ENCODE data around the gene SLC19A1.

The SLC19A1 gene

GRCh38 chr21:45521241-45521640, 21.0 kb downstream of the SLC19A1 start:
- TF ChIP-seq TEAD4 (IDR thresholded peaks at IDR 0.05), result no peak
- no peak for TF ChIP-seq ZBTB7A (IDR thresholded peaks at IDR 0.05; ENCODE audit: low read depth)
- TF ChIP-seq FOXM1 (IDR thresholded peaks at IDR 0.05; ENCODE audit: borderline replicate concordance, low read depth), result no peak

- TF ChIP-seq MAX (IDR thresholded peaks at IDR 0.05) (no peak), RAD21 (IDR thresholded peaks at IDR 0.05; ENCODE audit: low read depth) (no peak), FOXM1 (IDR thresholded peaks at IDR 0.05; ENCODE audit: borderline replicate concordance, low read depth) (no peak), CREB1 (IDR thresholded peaks at IDR 0.05; ENCODE audit: low read depth) (no peak), CEBPB (IDR thresholded peaks at IDR 0.05) (no peak), USF1 (IDR thresholded peaks at IDR 0.05) (no peak), ZBTB7A (IDR thresholded peaks at IDR 0.05; ENCODE audit: low read depth) (no peak), YY1 (IDR thresholded peaks at IDR 0.05; ENCODE audit: low read depth) (no peak), TEAD4 (IDR thresholded peaks at IDR 0.05) (no peak), EGR1 (IDR thresholded peaks at IDR 0.05) (no peak), TAF1 (IDR thresholded peaks at IDR 0.05; ENCODE audit: low read depth) (no peak)
Observed at GRCh38 chr21:45519182-45519581, 23.1 kb downstream of the SLC19A1 start.

GRCh38 chr21:45518742-45519141, 23.5 kb downstream of the SLC19A1 start:
- TF ChIP-seq TCF12 (IDR thresholded peaks at IDR 0.05; ENCODE audit: low read depth), result no peak
- TF ChIP-seq RAD21 (IDR thresholded peaks at IDR 0.05; ENCODE audit: low read depth), result no peak
- no peak for TF ChIP-seq TEAD4 (IDR thresholded peaks at IDR 0.05)
- TF ChIP-seq REST (IDR thresholded peaks at IDR 0.05; ENCODE audit: low read depth), result no peak
- TF ChIP-seq ZBTB7A (IDR thresholded peaks at IDR 0.05; ENCODE audit: low read depth), result no peak
- TF ChIP-seq CEBPB (IDR thresholded peaks at IDR 0.05), result no peak
- no peak for TF ChIP-seq EP300 (IDR thresholded peaks at IDR 0.05; ENCODE audit: borderline replicate concordance)
- TF ChIP-seq NFIC (IDR thresholded peaks at IDR 0.05), result no peak
- no peak for TF ChIP-seq MAX (IDR thresholded peaks at IDR 0.05)
- no peak for TF ChIP-seq EGR1 (IDR thresholded peaks at IDR 0.05)
- no peak for TF ChIP-seq TAF1 (IDR thresholded peaks at IDR 0.05; ENCODE audit: low read depth)
- no peak for TF ChIP-seq FOXM1 (IDR thresholded peaks at IDR 0.05; ENCODE audit: borderline replicate concordance, low read depth)

GRCh38 chr21:45517249-45518065, 24.8 kb downstream of the SLC19A1 start:
- TF ChIP-seq FOXM1 (IDR thresholded peaks at IDR 0.05; ENCODE audit: borderline replicate concordance, low read depth) (0 out of 2 replicates have a peak, but pooled peaks have one; percentile 13), EP300 (IDR thresholded peaks at IDR 0.05; ENCODE audit: borderline replicate concordance) (0 out of 2 replicates have a peak, but pooled peaks have one; percentile 16), CREB1 (IDR thresholded peaks at IDR 0.05; ENCODE audit: low read depth) (no peak), EGR1 (IDR thresholded peaks at IDR 0.05) (no peak), CEBPB (IDR thresholded peaks at IDR 0.05) (peak; percentile 76)

DNA sequence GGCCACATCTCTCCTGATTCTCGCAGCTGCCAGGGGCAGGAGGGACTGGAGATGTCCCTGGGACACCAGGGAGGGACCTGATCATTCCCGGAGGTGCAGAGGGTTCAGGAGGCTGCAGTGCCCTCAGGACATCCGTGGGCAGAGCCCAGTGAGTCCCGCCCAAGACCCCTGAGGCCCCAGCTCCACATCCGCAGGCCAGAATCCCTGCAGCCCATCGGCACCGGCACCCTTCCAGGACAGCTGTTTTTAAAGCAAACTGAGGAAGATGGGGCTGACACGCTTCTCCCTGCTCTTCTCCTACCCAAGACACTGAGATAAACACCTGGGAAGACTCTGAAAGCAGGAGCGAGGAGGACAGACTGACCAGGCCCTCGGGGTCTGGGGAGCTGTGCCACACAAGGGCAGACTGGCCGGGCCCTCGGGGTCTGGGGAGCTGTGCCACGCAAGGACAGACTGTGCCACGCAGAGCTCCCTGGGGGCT, 25.5 kb downstream of the SLC19A1 start:
- TF ChIP-seq TEAD4 (IDR thresholded peaks at IDR 0.05) (no peak), EP300 (IDR thresholded peaks at IDR 0.05; ENCODE audit: borderline replicate concordance) (no peak), TCF12 (IDR thresholded peaks at IDR 0.05; ENCODE audit: low read depth) (no peak), RAD21 (IDR thresholded peaks at IDR 0.05; ENCODE audit: low read depth) (no peak), TAF1 (IDR thresholded peaks at IDR 0.05; ENCODE audit: low read depth) (no peak), CEBPB (IDR thresholded peaks at IDR 0.05) (no peak), CREB1 (IDR thresholded peaks at IDR 0.05; ENCODE audit: low read depth) (no peak), EGR1 (IDR thresholded peaks at IDR 0.05) (no peak), MAX (IDR thresholded peaks at IDR 0.05) (no peak), USF1 (IDR thresholded peaks at IDR 0.05) (no peak), YY1 (IDR thresholded peaks at IDR 0.05; ENCODE audit: low read depth) (no peak), REST (IDR thresholded peaks at IDR 0.05; ENCODE audit: low read depth) (no peak), ZBTB7A (IDR thresholded peaks at IDR 0.05; ENCODE audit: low read depth) (no peak), NFIC (IDR thresholded peaks at IDR 0.05) (no peak), FOXM1 (IDR thresholded peaks at IDR 0.05; ENCODE audit: borderline replicate concordance, low read depth) (no peak)

Measured in Ishikawa (cell line).